ENCODE results near the gene ZNF691. TPM values are rescaled to one million over a fixed set of nuclear protein-coding genes. Genes with fewer than 3 reads are reported as not detected.

ZNF691 gene
- total RNA-seq, 2 experiments from 2014 or later = 8.6 to 9.5 TPM

GRCh38 chr1:42835422-42835821 lies 11.0 kb upstream of the ZNF691 start:
- CTCF ChIA-PET = interaction anchor here (1.0 to 1.1 kb wide), 2 partner anchors 11 to 238 kb away, joined by 3 read pairs; partner anchors contain the start of gene ZNF691
- POLR2A ChIA-PET = no interaction called here

GRCh38 chr1:42837709-42838108 lies 8.7 kb upstream of the ZNF691 start:
- H3K4me3 Mint-ChIP-seq = no peak overlapping the region

More at GRCh38 chr1:42835422-42835821, 11.0 kb upstream of the ZNF691 start:
- no peak overlapping the region for H3K4me3 Mint-ChIP-seq
- DNase-seq = no peak
- no peaks in the 10 kb centered on the region for H3K9me3 Mint-ChIP-seq
- H3K36me3 Mint-ChIP-seq = no peaks in the 10 kb centered on the region
- intact Hi-C loops (cut with micrococcal nuclease) = no loop called here
- no peak overlapping the region for H3K27ac Mint-ChIP-seq
- no peaks in the 10 kb centered on the region for H3K4me1 Mint-ChIP-seq (ENCODE audit: low read depth)
- H3K27me3 Mint-ChIP-seq = no peaks in the 10 kb centered on the region

GRCh38 chr1:42838482-42839190 lies 7.8 kb upstream of the ZNF691 start:
- H3K36me3 Mint-ChIP-seq = no peaks in the 10 kb centered on the region
- no peak for DNase-seq
- ChIA-PET POLR2A (no interaction called here), CTCF (no interaction called here)
- no peaks in the 10 kb centered on the region for H3K9me3 Mint-ChIP-seq
- no peak overlapping the region for H3K4me3 Mint-ChIP-seq
- intact Hi-C loops (cut with micrococcal nuclease) = no loop called here
- no peak overlapping the region for H3K27ac Mint-ChIP-seq
- H3K4me1 Mint-ChIP-seq (ENCODE audit: low read depth) = no peaks in the 10 kb centered on the region
- H3K27me3 Mint-ChIP-seq = no peaks in the 10 kb centered on the region

More at GRCh38 chr1:42837709-42838108, 8.7 kb upstream of the ZNF691 start:
- POLR2A ChIA-PET = no interaction called here
- Mint-ChIP-seq H3K27me3 (no peaks in the 10 kb centered on the region), H3K4me1 (ENCODE audit: low read depth) (no peaks in the 10 kb centered on the region), H3K27ac (no peak overlapping the region), H3K9me3 (no peaks in the 10 kb centered on the region), H3K36me3 (no peaks in the 10 kb centered on the region)
- intact Hi-C loops (cut with micrococcal nuclease) = no loop called here
- CTCF ChIA-PET = no interaction called here
- no peak for DNase-seq

- intact Hi-C loops (cut with micrococcal nuclease) = no loop called here
Observed at GRCh38 chr1:42841010-42841409, 5.4 kb upstream of the ZNF691 start.

GRCh38 chr1:42841440-42842147 lies 4.8 kb upstream of the ZNF691 start:
- H3K9me3 Mint-ChIP-seq = no peaks in the 10 kb centered on the region
- intact Hi-C loops (cut with micrococcal nuclease) = no loop called here
- no peak overlapping the region for H3K4me3 Mint-ChIP-seq
- H3K27ac Mint-ChIP-seq = no peak overlapping the region
- ChIA-PET POLR2A (no interaction called here), CTCF (no interaction called here)
- no peaks in the 10 kb centered on the region for H3K27me3 Mint-ChIP-seq
- DNase-seq = no peak
- peaks cover 7% of the 10 kb centered on the region for H3K4me1 Mint-ChIP-seq (ENCODE audit: low read depth)
- no peaks in the 10 kb centered on the region for H3K36me3 Mint-ChIP-seq

More at GRCh38 chr1:42841010-42841409, 5.4 kb upstream of the ZNF691 start:
- Mint-ChIP-seq H3K36me3 (no peaks in the 10 kb centered on the region), H3K27ac (no peak overlapping the region), H3K4me1 (ENCODE audit: low read depth) (peaks cover 6% of the 10 kb centered on the region), H3K4me3 (no peak overlapping the region), H3K27me3 (no peaks in the 10 kb centered on the region), H3K9me3 (no peaks in the 10 kb centered on the region)
- no peak for DNase-seq
- ChIA-PET POLR2A (no interaction called here), CTCF (no interaction called here)

GRCh38 chr1:42844592-42845140 lies 1.7 kb upstream of the ZNF691 start:
- Mint-ChIP-seq H3K27ac (no peak overlapping the region), H3K4me1 (ENCODE audit: low read depth) (peaks cover 34% of the 10 kb centered on the region), H3K4me3 (no peak overlapping the region), H3K9me3 (no peaks in the 10 kb centered on the region), H3K27me3 (no peaks in the 10 kb centered on the region), H3K36me3 (peaks cover 6% of the 10 kb centered on the region)
- POLR2A ChIA-PET = no interaction called here
- intact Hi-C loops (cut with micrococcal nuclease) = loop anchor here (5.0 kb wide), 2 partner anchors 78 to 187 kb away; partner anchors contain the start of gene PPIH
- CTCF ChIA-PET = no interaction called here
- DNase-seq = peak; percentile 39

- peaks cover 10% of the 10 kb centered on the region for H3K36me3 Mint-ChIP-seq
- DNase-seq = no peak
- H3K4me1 Mint-ChIP-seq (ENCODE audit: low read depth) = peaks cover 38% of the 10 kb centered on the region
- H3K27me3 Mint-ChIP-seq = no peaks in the 10 kb centered on the region
- POLR2A ChIA-PET = no interaction called here
- CTCF ChIA-PET = interaction anchor here (3.8 to 3.9 kb wide), 2 partner anchors 78 to 79 kb away, joined by 20 to 26 read pairs; partner anchors contain the start of genes C1orf50 and P3H1
- intact Hi-C loops (cut with micrococcal nuclease) = loop anchor here (5.0 kb wide), 2 partner anchors 77 to 188 kb away; partner anchors contain the start of gene PPIH
- no peak overlapping the region for H3K4me3 Mint-ChIP-seq
- H3K9me3 Mint-ChIP-seq = no peaks in the 10 kb centered on the region
- no peak overlapping the region for H3K27ac Mint-ChIP-seq
Observed at GRCh38 chr1:42845193-42845592, 1.2 kb upstream of the ZNF691 start.

- peak; percentile 15 for DNase-seq
- POLR2A ChIA-PET = interaction anchor here (0.6 to 2.8 kb wide), 5 partner anchors 28 to 1102 kb away, joined by 3 to 29 read pairs (median 4); partner anchors contain the start of genes C1orf50, ERMAP, P3H1 and SVBP
- peaks cover 17% of the 10 kb centered on the region for H3K36me3 Mint-ChIP-seq
Observed at GRCh38 chr1:42845866-42846256, 552 bp upstream of the ZNF691 start.

GRCh38 chr1:42847111-42847595 lies 740 bp downstream of the ZNF691 start:
- ChIA-PET POLR2A (interaction anchor here (0.6 to 2.8 kb wide), 3 partner anchors 29 to 283 kb away, joined by 3 to 29 read pairs (median 3); partner anchors contain the start of genes C1orf50 and P3H1), CTCF (interaction anchor here (1.2 to 3.9 kb wide), 9 partner anchors 30 to 227 kb away, joined by 3 to 26 read pairs (median 7); partner anchors contain the start of genes C1orf50, ERMAP, P3H1 and PPIH)
- Mint-ChIP-seq H3K27me3 (no peaks in the 10 kb centered on the region), H3K4me1 (ENCODE audit: low read depth) (peaks cover 44% of the 10 kb centered on the region), H3K4me3 (peak overlapping the region; percentile 89), H3K27ac (peak overlapping the region; percentile 72), H3K36me3 (peaks cover 25% of the 10 kb centered on the region), H3K9me3 (peaks cover 8% of the 10 kb centered on the region)
- intact Hi-C loops (cut with micrococcal nuclease) = loop anchor here (1.0 to 5.0 kb wide), 3 partner anchors 30 to 190 kb away; partner anchors contain the start of genes ERMAP, PPIH and SVBP
- peak; percentile 16 for DNase-seq

More at GRCh38 chr1:42845866-42846256, 552 bp upstream of the ZNF691 start:
- Mint-ChIP-seq H3K9me3 (peaks cover 1% of the 10 kb centered on the region), H3K27me3 (no peaks in the 10 kb centered on the region), H3K4me3 (peak overlapping the region; percentile 89), H3K4me1 (ENCODE audit: low read depth) (peaks cover 44% of the 10 kb centered on the region), H3K27ac (peak overlapping the region; percentile 72)
- CTCF ChIA-PET = interaction anchor here (0.6 to 3.9 kb wide), 17 partner anchors 10 to 948 kb away, joined by 3 to 26 read pairs (median 5); partner anchors contain the start of genes C1orf50, ERMAP, P3H1 and PPIH
- intact Hi-C loops (cut with micrococcal nuclease) = loop anchor here (1.0 to 5.0 kb wide), 4 partner anchors 76 to 326 kb away; partner anchors contain the start of genes C1orf50, CFAP57, EBNA1BP2 and P3H1

- intact Hi-C loops (cut with micrococcal nuclease) = loop anchor here (1.0 to 5.0 kb wide), 4 partner anchors 31 to 191 kb away; partner anchors contain the start of genes ERMAP, PPIH and SVBP
- peak; percentile 60 for DNase-seq
- Mint-ChIP-seq H3K27ac (peak overlapping the region; percentile 72), H3K27me3 (no peaks in the 10 kb centered on the region), H3K36me3 (peaks cover 25% of the 10 kb centered on the region), H3K4me1 (ENCODE audit: low read depth) (peaks cover 44% of the 10 kb centered on the region), H3K9me3 (peaks cover 8% of the 10 kb centered on the region), H3K4me3 (peak overlapping the region; percentile 89)
- CTCF ChIA-PET = interaction anchor here (1.3 to 3.9 kb wide), 8 partner anchors 31 to 226 kb away, joined by 3 to 26 read pairs (median 14); partner anchors contain the start of genes C1orf50, ERMAP, P3H1 and SVBP
- POLR2A ChIA-PET = interaction anchor here (0.6 to 2.8 kb wide), 3 partner anchors 32 to 92 kb away, joined by 3 to 29 read pairs (median 4); partner anchors contain the start of genes C1orf50 and P3H1
Observed at GRCh38 chr1:42847721-42848460, 1.5 kb downstream of the ZNF691 start.

Measured in activated CD4-positive, alpha-beta memory T cell treated with anti-CD3 and anti-CD28 coated beads for 36 hours (primary cell).